ENCODE data around the gene GPR39. TPM values are rescaled to one million over a fixed set of nuclear protein-coding genes. Genes with fewer than 3 reads are reported as not detected.

The GPR39 gene
- total RNA-seq, 1 donor from 2014 or later = 0.20 TPM

DNA sequence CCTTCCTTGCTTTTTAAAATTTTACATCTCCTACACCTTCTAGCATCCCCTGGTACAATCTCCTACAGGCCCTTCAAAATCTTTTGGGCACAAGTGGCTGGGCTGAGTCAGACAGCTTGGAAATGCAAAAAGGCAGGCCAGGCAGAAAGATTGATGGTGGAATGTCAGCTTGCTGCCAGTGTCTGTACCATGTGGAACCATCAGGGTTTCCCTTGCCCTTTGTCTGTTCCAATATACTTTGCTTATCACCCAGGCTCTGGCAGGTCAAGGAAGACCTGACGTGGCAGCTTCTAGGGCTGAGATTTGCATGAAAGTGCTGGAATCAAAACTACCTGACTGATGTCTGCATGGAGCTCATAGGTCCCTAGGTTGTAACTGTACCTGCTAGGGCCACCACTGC lies 33.3 kb downstream of the GPR39 start:
- H3K27ac Mint-ChIP-seq (ENCODE audit: unreplicated experiment) = no peak overlapping the region
- peaks cover 22% of the 10 kb centered on the region for H3K9me3 Mint-ChIP-seq (ENCODE audit: low read depth)
- no peaks in the 10 kb centered on the region for H3K36me3 Mint-ChIP-seq (ENCODE audit: low read depth)
- no peaks in the 10 kb centered on the region for H3K4me1 Mint-ChIP-seq (ENCODE audit: low read depth)
- H3K4me3 Mint-ChIP-seq (ENCODE audit: unreplicated experiment) = no peak overlapping the region
- H3K27me3 Mint-ChIP-seq (ENCODE audit: low read depth) = peaks cover 2% of the 10 kb centered on the region
- no peak for DNase-seq (ENCODE audit: low spot score)
- TF ChIP-seq, protein P1, sequence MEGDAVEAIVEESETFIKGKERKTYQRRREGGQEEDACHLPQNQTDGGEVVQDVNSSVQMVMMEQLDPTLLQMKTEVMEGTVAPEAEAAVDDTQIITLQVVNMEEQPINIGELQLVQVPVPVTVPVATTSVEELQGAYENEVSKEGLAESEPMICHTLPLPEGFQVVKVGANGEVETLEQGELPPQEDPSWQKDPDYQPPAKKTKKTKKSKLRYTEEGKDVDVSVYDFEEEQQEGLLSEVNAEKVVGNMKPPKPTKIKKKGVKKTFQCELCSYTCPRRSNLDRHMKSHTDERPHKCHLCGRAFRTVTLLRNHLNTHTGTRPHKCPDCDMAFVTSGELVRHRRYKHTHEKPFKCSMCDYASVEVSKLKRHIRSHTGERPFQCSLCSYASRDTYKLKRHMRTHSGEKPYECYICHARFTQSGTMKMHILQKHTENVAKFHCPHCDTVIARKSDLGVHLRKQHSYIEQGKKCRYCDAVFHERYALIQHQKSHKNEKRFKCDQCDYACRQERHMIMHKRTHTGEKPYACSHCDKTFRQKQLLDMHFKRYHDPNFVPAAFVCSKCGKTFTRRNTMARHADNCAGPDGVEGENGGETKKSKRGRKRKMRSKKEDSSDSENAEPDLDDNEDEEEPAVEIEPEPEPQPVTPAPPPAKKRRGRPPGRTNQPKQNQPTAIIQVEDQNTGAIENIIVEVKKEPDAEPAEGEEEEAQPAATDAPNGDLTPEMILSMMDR (IDR thresholded peaks at IDR 0.05) = no peak

DNA sequence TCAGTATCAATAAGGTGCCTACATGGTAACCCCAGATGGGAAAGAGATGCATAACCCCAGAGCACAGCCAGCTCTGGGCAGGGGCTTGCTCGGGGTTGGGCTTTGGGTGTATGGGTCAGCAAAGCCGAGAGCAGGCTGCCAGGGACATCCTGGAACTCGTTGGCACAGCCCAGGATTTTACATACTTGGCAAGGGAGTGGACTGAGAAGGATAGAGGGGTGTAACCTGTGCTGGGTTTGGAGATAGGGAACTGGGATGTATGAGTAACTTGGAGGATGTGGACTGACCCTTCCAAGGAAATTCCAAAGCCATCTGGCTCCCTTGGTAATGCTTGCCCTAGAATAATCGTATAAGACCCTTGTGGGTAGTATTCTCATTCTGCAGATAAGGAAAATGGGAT lies 44.2 kb downstream of the GPR39 start:
- no peak overlapping the region for H3K27ac Mint-ChIP-seq (ENCODE audit: unreplicated experiment)
- H3K9me3 Mint-ChIP-seq (ENCODE audit: low read depth) = peaks cover 34% of the 10 kb centered on the region
- H3K4me1 Mint-ChIP-seq (ENCODE audit: low read depth) = no peaks in the 10 kb centered on the region
- H3K36me3 Mint-ChIP-seq (ENCODE audit: low read depth) = no peaks in the 10 kb centered on the region
- peaks cover 16% of the 10 kb centered on the region for H3K27me3 Mint-ChIP-seq (ENCODE audit: low read depth)
- no peak overlapping the region for H3K4me3 Mint-ChIP-seq (ENCODE audit: unreplicated experiment)
- TF ChIP-seq, protein P1 (IDR thresholded peaks at IDR 0.05) = no peak
- DNase-seq (ENCODE audit: low spot score) = no peak

GRCh38 chr2:132462236-132462635 lies 45.6 kb downstream of the GPR39 start:
- DNase-seq (ENCODE audit: low spot score) = no peak
- no peak overlapping the region for H3K27ac Mint-ChIP-seq (ENCODE audit: unreplicated experiment)
- peaks cover 15% of the 10 kb centered on the region for H3K27me3 Mint-ChIP-seq (ENCODE audit: low read depth)
- no peak overlapping the region for H3K4me3 Mint-ChIP-seq (ENCODE audit: unreplicated experiment)
- H3K4me1 Mint-ChIP-seq (ENCODE audit: low read depth) = no peaks in the 10 kb centered on the region
- peaks cover 31% of the 10 kb centered on the region for H3K9me3 Mint-ChIP-seq (ENCODE audit: low read depth)
- peaks cover 2% of the 10 kb centered on the region for H3K36me3 Mint-ChIP-seq (ENCODE audit: low read depth)
- TF ChIP-seq, protein P1 (IDR thresholded peaks at IDR 0.05) = no peak

DNA sequence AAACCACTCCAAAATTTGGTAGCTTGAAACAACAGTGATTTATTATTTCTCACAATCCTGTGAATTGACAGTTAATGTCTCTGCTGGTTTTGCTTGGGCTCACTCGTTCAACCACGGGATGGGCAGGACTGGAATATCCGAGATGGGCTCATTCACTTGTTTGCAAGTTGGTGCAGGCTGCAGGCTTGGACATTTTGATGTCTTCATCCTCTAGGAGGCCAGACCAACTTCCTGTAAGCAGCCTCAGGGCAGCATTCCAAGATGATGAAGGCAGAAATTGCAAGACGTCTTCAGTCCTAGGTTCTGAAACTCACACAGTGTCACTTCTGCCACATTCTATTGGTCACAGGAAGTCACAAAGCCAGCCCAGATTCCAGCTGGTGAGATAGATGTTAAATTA lies 47.1 kb downstream of the GPR39 start:
- Mint-ChIP-seq H3K4me1 (ENCODE audit: low read depth) (no peaks in the 10 kb centered on the region), H3K27ac (ENCODE audit: unreplicated experiment) (no peak overlapping the region), H3K4me3 (ENCODE audit: unreplicated experiment) (no peak overlapping the region), H3K9me3 (ENCODE audit: low read depth) (peaks cover 34% of the 10 kb centered on the region), H3K36me3 (ENCODE audit: low read depth) (peaks cover 2% of the 10 kb centered on the region), H3K27me3 (ENCODE audit: low read depth) (peaks cover 15% of the 10 kb centered on the region)
- DNase-seq (ENCODE audit: low spot score) = no peak
- TF ChIP-seq, protein P1 (IDR thresholded peaks at IDR 0.05) = no peak

DNA sequence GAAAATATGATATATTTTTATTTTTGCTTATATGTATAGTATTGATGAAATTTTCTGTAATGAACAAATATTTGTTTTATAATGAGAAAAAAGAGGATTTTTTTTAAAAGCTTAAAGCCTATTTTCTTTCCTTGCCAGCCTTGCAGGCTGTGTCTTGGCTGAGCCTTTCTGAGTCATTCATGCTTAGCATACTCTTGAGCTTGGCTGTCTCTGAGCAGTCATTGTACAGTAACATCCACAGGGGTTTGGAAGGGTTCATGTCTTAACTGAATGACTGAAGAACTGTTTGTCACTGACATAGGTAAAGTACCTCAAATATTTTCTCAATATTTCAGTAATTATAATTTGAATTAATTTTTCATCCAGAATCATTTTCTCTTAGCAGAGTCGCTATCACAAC lies 49.3 kb downstream of the GPR39 start:
- peaks cover 2% of the 10 kb centered on the region for H3K36me3 Mint-ChIP-seq (ENCODE audit: low read depth)
- DNase-seq (ENCODE audit: low spot score) = no peak
- H3K4me3 Mint-ChIP-seq (ENCODE audit: unreplicated experiment) = no peak overlapping the region

More for the DNA sequence above, 49.3 kb downstream of the GPR39 start:
- Mint-ChIP-seq H3K4me1 (ENCODE audit: low read depth) (no peaks in the 10 kb centered on the region), H3K9me3 (ENCODE audit: low read depth) (peaks cover 33% of the 10 kb centered on the region), H3K27me3 (ENCODE audit: low read depth) (peaks cover 2% of the 10 kb centered on the region), H3K27ac (ENCODE audit: unreplicated experiment) (no peak overlapping the region)
- TF ChIP-seq, protein P1 (IDR thresholded peaks at IDR 0.05) = no peak
